ENCODE data around the gene NDRG2.

NDRG2 gene

DNA sequence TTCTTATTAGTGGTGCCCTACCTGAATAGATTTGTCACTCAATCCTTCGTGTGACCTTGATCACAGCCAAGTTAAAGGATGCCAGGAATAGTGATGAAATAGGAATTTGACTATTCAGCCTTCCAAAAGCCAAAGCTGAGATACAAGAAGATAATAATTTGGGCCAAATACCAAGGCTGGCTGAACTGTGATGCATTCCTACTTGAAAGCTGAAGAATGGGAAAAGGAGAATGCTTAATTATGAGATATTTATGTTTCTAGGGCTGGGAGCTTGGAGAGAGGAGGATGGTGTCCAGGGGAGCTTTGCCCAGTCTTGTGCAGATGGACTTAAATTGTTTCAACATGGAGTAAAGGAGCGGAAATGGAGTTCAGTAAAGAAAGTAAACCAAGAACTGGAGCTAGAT, 22.5 kb upstream of the NDRG2 start:
- TF ChIP-seq, protein P1, sequence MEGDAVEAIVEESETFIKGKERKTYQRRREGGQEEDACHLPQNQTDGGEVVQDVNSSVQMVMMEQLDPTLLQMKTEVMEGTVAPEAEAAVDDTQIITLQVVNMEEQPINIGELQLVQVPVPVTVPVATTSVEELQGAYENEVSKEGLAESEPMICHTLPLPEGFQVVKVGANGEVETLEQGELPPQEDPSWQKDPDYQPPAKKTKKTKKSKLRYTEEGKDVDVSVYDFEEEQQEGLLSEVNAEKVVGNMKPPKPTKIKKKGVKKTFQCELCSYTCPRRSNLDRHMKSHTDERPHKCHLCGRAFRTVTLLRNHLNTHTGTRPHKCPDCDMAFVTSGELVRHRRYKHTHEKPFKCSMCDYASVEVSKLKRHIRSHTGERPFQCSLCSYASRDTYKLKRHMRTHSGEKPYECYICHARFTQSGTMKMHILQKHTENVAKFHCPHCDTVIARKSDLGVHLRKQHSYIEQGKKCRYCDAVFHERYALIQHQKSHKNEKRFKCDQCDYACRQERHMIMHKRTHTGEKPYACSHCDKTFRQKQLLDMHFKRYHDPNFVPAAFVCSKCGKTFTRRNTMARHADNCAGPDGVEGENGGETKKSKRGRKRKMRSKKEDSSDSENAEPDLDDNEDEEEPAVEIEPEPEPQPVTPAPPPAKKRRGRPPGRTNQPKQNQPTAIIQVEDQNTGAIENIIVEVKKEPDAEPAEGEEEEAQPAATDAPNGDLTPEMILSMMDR (IDR thresholded peaks at IDR 0.05) = no peak

DNA sequence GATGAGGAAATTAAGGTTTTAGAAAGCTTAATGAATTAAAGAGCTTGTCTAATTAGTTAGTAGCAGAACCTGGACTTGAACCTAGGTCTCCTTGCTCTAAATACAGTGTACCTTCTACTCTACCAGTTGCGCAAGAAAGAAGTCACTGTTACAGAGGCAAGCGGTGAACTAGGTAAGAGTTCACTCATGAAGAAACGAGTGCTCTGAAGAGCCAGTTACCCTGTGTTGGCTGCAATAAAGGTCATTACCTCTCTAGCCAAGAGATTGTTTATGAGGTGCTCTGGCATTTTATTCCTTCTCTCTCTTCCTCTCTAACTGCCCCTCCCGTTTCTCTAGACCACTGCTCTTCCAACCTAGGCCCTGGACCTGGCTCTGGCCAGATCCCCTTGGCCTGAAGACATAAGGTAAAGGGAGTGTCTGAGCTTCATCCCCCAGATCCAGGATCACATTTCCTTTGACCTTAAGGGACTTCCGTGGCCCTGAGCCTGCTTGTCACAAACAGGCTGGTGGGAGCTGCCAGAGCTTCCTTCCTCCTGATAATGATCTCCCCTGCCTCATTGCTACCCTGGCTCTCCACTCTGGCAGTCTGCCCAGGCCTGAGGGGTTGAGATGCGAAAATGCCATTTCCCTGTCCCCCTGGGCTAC, 19.2 kb upstream of the NDRG2 start:
- no peaks in the 10 kb centered on the region for H3K27me3 ChIP-seq (ENCODE audit: control insufficient read depth, insufficient read depth, low read length)
- peak overlapping the region; percentile 96 for H3K27ac ChIP-seq
- no peaks in the 10 kb centered on the region for H3K79me2 ChIP-seq
- no peaks in the 10 kb centered on the region for H3K36me3 ChIP-seq (ENCODE audit: control insufficient read depth, insufficient read depth, low read length)
- TF ChIP-seq, protein P1 (IDR thresholded peaks at IDR 0.05) = no peak
- H3K9ac ChIP-seq = peak overlapping the region; percentile 13
- H3K4me1 ChIP-seq = peaks cover 84% of the 10 kb centered on the region
- peak overlapping the region; percentile 18 for H3K4me2 ChIP-seq (ENCODE audit: low read length)
- no peaks in the 10 kb centered on the region for H3K9me3 ChIP-seq (ENCODE audit: control insufficient read depth, low read length)
- peak overlapping the region; percentile 57 for H2AFZ ChIP-seq
- peak overlapping the region; percentile 20 for H3K4me3 ChIP-seq (ENCODE audit: low read depth, low read length)

More for the DNA sequence above, 22.5 kb upstream of the NDRG2 start:
- H2AFZ ChIP-seq = peak overlapping the region; percentile 18
- H3K27ac ChIP-seq = peak overlapping the region; percentile 55
- peaks cover 71% of the 10 kb centered on the region for H3K4me1 ChIP-seq
- H3K4me3 ChIP-seq (ENCODE audit: low read depth, low read length) = no peak overlapping the region
- H3K79me2 ChIP-seq = no peaks in the 10 kb centered on the region
- H3K27me3 ChIP-seq (ENCODE audit: control insufficient read depth, insufficient read depth, low read length) = no peaks in the 10 kb centered on the region
- no peaks in the 10 kb centered on the region for H3K9me3 ChIP-seq (ENCODE audit: control insufficient read depth, low read length)
- no peak overlapping the region for H3K4me2 ChIP-seq (ENCODE audit: low read length)
- H3K9ac ChIP-seq = no peak overlapping the region
- no peaks in the 10 kb centered on the region for H3K36me3 ChIP-seq (ENCODE audit: control insufficient read depth, insufficient read depth, low read length)

DNA sequence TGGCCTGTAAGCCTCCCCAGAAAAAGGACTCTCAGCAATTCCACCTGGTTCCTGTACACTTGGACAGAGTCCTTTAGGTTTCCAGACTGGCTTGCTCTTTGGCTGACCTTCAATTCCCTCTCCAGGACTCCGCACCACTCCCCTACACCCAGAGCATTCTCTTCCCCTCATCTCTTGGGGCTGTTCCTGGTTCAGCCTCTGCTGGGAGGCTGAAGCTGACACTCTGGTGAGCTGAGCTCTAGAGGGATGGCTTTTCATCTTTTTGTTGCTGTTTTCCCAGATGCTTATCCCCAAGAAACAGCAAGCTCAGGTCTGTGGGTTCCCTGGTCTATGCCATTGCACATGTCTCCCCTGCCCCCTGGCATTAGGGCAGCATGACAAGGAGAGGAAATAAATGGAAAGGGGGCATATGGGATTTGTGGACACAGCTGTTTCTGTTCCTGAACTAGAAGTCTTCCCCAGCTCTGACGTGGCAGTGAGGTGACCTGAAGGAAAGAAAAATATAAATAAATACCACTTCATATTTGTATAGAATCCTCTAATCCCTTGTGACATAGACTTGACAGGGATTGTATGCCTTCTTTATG, 18.6 kb upstream of the NDRG2 start:
- Histone ChIP-seq H3K9ac (peak overlapping the region; percentile 13), H3K4me2 (ENCODE audit: low read length) (peak overlapping the region; percentile 18), H3K9me3 (ENCODE audit: control insufficient read depth, low read length) (no peaks in the 10 kb centered on the region), H3K4me1 (peaks cover 85% of the 10 kb centered on the region), H2AFZ (peak overlapping the region; percentile 69), H3K4me3 (ENCODE audit: low read depth, low read length) (peak overlapping the region; percentile 20), H3K79me2 (no peaks in the 10 kb centered on the region), H3K27me3 (ENCODE audit: control insufficient read depth, insufficient read depth, low read length) (no peaks in the 10 kb centered on the region), H3K36me3 (ENCODE audit: control insufficient read depth, insufficient read depth, low read length) (no peaks in the 10 kb centered on the region), H3K27ac (peak overlapping the region; percentile 96)
- TF ChIP-seq, protein P1 (IDR thresholded peaks at IDR 0.05) = no peak

GRCh38 chr14:21042918-21043317, 18.1 kb upstream of the NDRG2 start:
- TF ChIP-seq, protein P1 (IDR thresholded peaks at IDR 0.05) = no peak
- Histone ChIP-seq H3K4me1 (peaks cover 82% of the 10 kb centered on the region), H3K9me3 (ENCODE audit: control insufficient read depth, low read length) (no peaks in the 10 kb centered on the region), H3K9ac (peak overlapping the region; percentile 13), H3K79me2 (no peaks in the 10 kb centered on the region), H3K27ac (peak overlapping the region; percentile 96), H3K27me3 (ENCODE audit: control insufficient read depth, insufficient read depth, low read length) (no peaks in the 10 kb centered on the region), H2AFZ (peak overlapping the region; percentile 69), H3K36me3 (ENCODE audit: control insufficient read depth, insufficient read depth, low read length) (no peaks in the 10 kb centered on the region), H3K4me2 (ENCODE audit: low read length) (peak overlapping the region; percentile 18), H3K4me3 (ENCODE audit: low read depth, low read length) (no peak overlapping the region)

Measured in parathyroid adenoma (tissue), 2 donors.